GM12875 (cell line): Measurements from ENCODE around the gene OCEL1.

Source experiments
- H3K4me3 ChIP-seq: one replicate; pipeline ENCODE4 v1.5.1; 2011; ENCODE audit warnings: low read depth, low read length, control low read depth
- CTCF ChIP-seq: IDR thresholded peaks from 2 replicates; pipeline ENCODE4 v1.5.1; 2011; ENCODE audit warnings: low read depth, mild to moderate bottlenecking, control low read depth, inconsistent platforms, low read length, moderate library complexity, borderline replicate concordance; ENCODE audit not compliant: insufficient read depth

Gene OCEL1

DNA sequence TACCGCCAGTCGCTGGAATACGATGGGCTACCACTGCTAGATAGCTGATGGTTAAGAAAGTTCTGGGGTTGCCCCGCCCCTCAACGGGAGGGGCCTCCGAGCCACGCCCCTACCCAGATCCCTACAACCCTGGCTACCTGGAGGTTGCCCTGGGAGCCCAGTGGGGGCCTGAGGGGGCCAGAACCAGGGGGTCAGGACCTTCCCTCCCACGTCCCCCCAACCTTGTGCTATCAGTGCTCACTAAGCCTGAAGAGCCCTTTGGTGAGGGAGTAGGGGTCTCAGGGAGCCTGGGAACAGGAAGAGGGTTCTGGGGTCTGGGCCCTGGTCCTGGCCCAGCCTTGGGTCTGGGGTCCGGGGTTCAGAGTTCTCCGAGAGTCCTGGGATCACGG, 8.9 kb downstream of the OCEL1 start:
- peak overlapping the region; percentile 71 for H3K4me3 ChIP-seq
- no peak for TF ChIP-seq CTCF

- peak; percentile 75 for TF ChIP-seq CTCF
- peak overlapping the region; percentile 71 for H3K4me3 ChIP-seq
These were observed 9.4 kb downstream of the OCEL1 start for GRCh38 chr19:17235300-17235970.

GRCh38 chr19:17235971-17236777, 10.1 kb downstream of the OCEL1 start:
- TF ChIP-seq CTCF = no peak
- peak overlapping the region; percentile 71 for H3K4me3 ChIP-seq

DNA sequence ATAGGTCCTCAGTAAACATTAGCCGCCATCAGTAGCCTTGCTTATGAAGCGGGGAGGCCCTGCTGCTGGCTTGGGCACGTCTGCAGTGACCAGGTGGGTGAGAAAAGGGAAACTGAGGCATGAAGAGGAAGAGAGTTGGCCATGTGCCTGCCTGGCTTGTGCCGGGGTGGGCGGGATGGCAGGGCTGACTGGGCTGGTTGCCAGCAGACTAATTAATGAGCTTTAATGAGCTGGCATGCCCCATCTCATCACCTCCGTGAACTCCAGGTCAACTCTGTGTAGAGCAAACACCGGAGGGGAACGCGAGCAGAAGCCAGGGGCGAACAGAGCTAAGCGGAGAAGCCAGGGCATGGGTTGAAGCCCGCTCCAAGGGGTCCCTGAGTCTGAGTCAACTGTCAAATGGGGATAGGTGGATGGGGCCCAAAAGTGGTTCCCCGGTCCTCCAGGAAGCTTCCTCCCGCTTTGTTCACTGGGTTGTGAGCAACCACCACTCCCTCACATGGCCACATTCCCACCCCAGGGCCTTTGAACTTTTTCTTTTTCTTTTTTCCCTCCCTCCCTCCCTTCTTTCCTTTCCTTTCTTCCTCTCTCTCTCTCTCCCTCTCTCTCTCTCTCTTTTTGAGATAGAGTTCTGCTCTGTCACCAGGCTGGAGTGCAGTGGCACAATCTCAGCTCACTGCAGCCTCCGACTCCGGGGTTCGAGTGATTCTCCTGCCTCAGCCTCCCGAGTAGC, 11.0 kb downstream of the OCEL1 start:
- no peak for TF ChIP-seq CTCF
- H3K4me3 ChIP-seq = no peak overlapping the region

- TF ChIP-seq CTCF = no peak
- H3K4me3 ChIP-seq = no peak overlapping the region
These were observed 12.0 kb downstream of the OCEL1 start for GRCh38 chr19:17237747-17238706.

- no peak for TF ChIP-seq CTCF
- H3K4me3 ChIP-seq = no peak overlapping the region
These were observed 14.2 kb downstream of the OCEL1 start for GRCh38 chr19:17240062-17240752.
